Fibroblast of pulmonary artery (primary cell): ENCODE data around the gene TM4SF20.
"Not testable (repeated sequence)": the region's sequence is repeated elsewhere in the genome, so short reads cannot be mapped to it uniquely, and the experiment has no call there.

Experiments
- DNase-seq: peaks from one replicate; pipeline ENCODE4 v3.0.0-alpha.2; 2010; ENCODE audit warnings: low read depth
- H3K4me3 ChIP-seq: replicated peaks from 2 replicates; pipeline ENCODE4 v1.5.1; 2011; ENCODE audit warnings: low read depth, mild to moderate bottlenecking, control low read depth, low read length, moderate library complexity
- TF ChIP-seq, protein P1 (sequence below): IDR thresholded peaks from 2 replicates; pipeline ENCODE4 v1.5.1; 2011; ENCODE audit warnings: mild to moderate bottlenecking, control low read depth, low read length, inconsistent platforms; ENCODE audit errors: missing control alignments

TM4SF20 gene

DNA sequence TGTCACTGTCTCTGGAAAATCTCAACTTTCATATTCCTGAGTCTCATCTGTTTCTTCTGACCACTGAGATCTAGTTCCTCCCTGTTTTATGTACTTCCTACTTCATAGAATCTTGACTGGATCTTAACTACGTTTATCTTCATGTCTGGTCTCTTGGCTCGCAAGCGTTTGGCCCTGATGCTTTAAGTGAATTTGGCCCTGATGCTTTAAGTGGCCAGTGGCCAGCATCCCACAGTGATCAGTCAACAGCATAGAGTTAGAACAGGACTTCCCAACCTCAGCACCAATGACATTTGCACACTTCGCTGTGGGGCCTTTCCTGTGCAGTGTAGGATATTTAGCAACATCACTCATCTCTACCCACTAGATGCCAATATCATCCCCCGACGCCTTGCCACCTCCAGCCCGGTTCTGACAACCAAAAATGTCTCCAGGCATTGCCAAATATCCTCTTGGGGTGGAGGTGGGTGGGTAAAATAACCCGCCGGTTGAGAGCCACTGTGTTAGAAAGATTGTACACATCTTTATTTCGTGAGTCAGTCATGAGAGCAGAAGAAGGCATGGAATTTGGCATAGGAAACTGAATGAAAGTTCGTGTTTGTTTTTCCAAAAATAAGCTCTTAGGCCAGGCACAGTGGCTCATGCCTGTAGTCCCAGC lies 12.2 kb downstream of the TM4SF20 start:
- H3K4me3 ChIP-seq, result no peak overlapping the region
- DNase-seq, result peak; percentile 93
- TF ChIP-seq, protein P1, sequence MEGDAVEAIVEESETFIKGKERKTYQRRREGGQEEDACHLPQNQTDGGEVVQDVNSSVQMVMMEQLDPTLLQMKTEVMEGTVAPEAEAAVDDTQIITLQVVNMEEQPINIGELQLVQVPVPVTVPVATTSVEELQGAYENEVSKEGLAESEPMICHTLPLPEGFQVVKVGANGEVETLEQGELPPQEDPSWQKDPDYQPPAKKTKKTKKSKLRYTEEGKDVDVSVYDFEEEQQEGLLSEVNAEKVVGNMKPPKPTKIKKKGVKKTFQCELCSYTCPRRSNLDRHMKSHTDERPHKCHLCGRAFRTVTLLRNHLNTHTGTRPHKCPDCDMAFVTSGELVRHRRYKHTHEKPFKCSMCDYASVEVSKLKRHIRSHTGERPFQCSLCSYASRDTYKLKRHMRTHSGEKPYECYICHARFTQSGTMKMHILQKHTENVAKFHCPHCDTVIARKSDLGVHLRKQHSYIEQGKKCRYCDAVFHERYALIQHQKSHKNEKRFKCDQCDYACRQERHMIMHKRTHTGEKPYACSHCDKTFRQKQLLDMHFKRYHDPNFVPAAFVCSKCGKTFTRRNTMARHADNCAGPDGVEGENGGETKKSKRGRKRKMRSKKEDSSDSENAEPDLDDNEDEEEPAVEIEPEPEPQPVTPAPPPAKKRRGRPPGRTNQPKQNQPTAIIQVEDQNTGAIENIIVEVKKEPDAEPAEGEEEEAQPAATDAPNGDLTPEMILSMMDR, result no peak

GRCh38 chr2:227365833-227366232 lies 13.3 kb downstream of the TM4SF20 start:
- TF ChIP-seq, protein P1, result no peak
- no peak for DNase-seq
- no peak overlapping the region for H3K4me3 ChIP-seq

GRCh38 chr2:227364585-227365263 lies 14.4 kb downstream of the TM4SF20 start:
- H3K4me3 ChIP-seq, result not testable (repeated sequence)
- peak; percentile 25 for DNase-seq

GRCh38 chr2:227363756-227364155 lies 15.3 kb downstream of the TM4SF20 start:
- DNase-seq, result no peak
- TF ChIP-seq, protein P1, result peak; percentile 18
- no peak overlapping the region for H3K4me3 ChIP-seq

DNA sequence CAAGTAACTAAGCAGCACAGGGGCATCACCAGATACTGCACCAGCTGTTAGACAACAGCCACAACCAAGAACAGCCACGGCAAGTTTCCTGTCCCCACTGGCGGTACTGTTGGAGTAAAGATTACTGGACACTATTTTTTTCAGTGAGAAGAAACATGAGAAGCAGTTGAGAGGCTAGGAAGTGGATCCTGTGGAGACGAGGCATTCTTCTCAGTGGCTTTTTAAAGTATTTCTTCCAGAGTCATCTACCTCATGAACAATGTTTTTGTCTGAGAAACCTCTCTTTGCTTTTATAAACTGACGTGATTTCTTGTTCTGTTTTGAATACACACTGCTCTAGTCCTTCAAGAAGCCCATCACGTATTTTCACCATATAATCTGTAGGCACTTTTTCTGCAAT lies 18.8 kb downstream of the TM4SF20 start:
- TF ChIP-seq, protein P1, result no peak
- no peak overlapping the region for H3K4me3 ChIP-seq
- no peak for DNase-seq

- no peak overlapping the region for H3K4me3 ChIP-seq
- TF ChIP-seq, protein P1, result no peak
- no peak for DNase-seq
Measured at GRCh38 chr2:227351639-227352038, 27.5 kb downstream of the TM4SF20 start.

- DNase-seq, result no peak
- TF ChIP-seq, protein P1, result no peak
- no peak overlapping the region for H3K4me3 ChIP-seq
Measured at GRCh38 chr2:227349989-227350612, 29.0 kb downstream of the TM4SF20 start.
